GM23338 (cell line): ENCODE results near the gene PRUNE2.
A peak's percentile ranks its signal among the peaks of the same experiment; 100 is the strongest.

Experiments
- CREB1 ChIP-seq: fragments of 250-450 bp; sonication (Bioruptor Pico); IDR thresholded peaks from 2 replicates; pipeline ENCODE4 v1.5.0; 2020; ENCODE audit warnings: low read depth, mild to moderate bottlenecking, moderate library complexity
- CTCF ChIP-seq, 2 experiments: fragments of 200-600 bp in 1 of 2; sonication (generic) in 1 of 2; conservative IDR thresholded peaks; 2 replicates each; pipeline versions ENCODE4 v1.5.1 to v1.6.1; 2016 to 2017; ENCODE audit warnings: antibody characterized with exemption in 2 of 2, low read depth in 2 of 2, mild to moderate bottlenecking in 2 of 2, moderate library complexity in 1 of 2
- EZH2 ChIP-seq: fragments of 200-600 bp; sonication (generic); IDR thresholded peaks from one replicate; pipeline ENCODE4 v1.8.0; 2017; ENCODE audit warnings: antibody characterized with exemption, mild to moderate bottlenecking, low read depth; ENCODE audit not compliant: unreplicated experiment
- EZH2phosphoT487 ChIP-seq: fragments of 200-600 bp; sonication (generic); IDR thresholded peaks from one replicate; pipeline ENCODE4 v1.8.1; 2018; ENCODE audit warnings: antibody characterized with exemption; ENCODE audit not compliant: unreplicated experiment
- POLR2AphosphoS5 ChIP-seq: IDR thresholded peaks from 2 replicates; pipeline ENCODE4 v1.6.1; 2016; ENCODE audit warnings: antibody characterized with exemption, low read depth
- ZNF114 ChIP-seq: fragments of 250-450 bp; sonication (Bioruptor Pico); IDR thresholded peaks from 2 replicates; pipeline ENCODE4 v1.5.0; 2020; ENCODE audit warnings: mild to moderate bottlenecking, moderate library complexity
- TF ChIP-seq, protein P1 (sequence below): IDR thresholded peaks from one replicate; pipeline ENCODE4 v1.6.1; 2018; ENCODE audit warnings: antibody characterized with exemption; ENCODE audit not compliant: unreplicated experiment
- TF ChIP-seq, protein P2 (sequence below): fragments of 250-450 bp; sonication (Bioruptor Pico); IDR thresholded peaks from 2 replicates; pipeline ENCODE4 v1.5.0; 2020; ENCODE audit warnings: mild to moderate bottlenecking, moderate library complexity

- TF ChIP-seq EZH2, result no peak
- TF ChIP-seq CTCF (conservative IDR thresholded peaks at IDR 0.05; ENCODE audit: low read depth in 2 of 2), result no peak
- TF ChIP-seq, protein P1, sequence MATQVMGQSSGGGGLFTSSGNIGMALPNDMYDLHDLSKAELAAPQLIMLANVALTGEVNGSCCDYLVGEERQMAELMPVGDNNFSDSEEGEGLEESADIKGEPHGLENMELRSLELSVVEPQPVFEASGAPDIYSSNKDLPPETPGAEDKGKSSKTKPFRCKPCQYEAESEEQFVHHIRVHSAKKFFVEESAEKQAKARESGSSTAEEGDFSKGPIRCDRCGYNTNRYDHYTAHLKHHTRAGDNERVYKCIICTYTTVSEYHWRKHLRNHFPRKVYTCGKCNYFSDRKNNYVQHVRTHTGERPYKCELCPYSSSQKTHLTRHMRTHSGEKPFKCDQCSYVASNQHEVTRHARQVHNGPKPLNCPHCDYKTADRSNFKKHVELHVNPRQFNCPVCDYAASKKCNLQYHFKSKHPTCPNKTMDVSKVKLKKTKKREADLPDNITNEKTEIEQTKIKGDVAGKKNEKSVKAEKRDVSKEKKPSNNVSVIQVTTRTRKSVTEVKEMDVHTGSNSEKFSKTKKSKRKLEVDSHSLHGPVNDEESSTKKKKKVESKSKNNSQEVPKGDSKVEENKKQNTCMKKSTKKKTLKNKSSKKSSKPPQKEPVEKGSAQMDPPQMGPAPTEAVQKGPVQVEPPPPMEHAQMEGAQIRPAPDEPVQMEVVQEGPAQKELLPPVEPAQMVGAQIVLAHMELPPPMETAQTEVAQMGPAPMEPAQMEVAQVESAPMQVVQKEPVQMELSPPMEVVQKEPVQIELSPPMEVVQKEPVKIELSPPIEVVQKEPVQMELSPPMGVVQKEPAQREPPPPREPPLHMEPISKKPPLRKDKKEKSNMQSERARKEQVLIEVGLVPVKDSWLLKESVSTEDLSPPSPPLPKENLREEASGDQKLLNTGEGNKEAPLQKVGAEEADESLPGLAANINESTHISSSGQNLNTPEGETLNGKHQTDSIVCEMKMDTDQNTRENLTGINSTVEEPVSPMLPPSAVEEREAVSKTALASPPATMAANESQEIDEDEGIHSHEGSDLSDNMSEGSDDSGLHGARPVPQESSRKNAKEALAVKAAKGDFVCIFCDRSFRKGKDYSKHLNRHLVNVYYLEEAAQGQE, result peak; percentile 97
- TF ChIP-seq POLR2AphosphoS5, result peak; percentile 48; the same call in 1 of the 2 replicates
- TF ChIP-seq EZH2phosphoT487, result no peak
- TF ChIP-seq CREB1 (CRISPR knock-in tag), result peak; percentile 84
- no peak for TF ChIP-seq ZNF114
- TF ChIP-seq, protein P2, sequence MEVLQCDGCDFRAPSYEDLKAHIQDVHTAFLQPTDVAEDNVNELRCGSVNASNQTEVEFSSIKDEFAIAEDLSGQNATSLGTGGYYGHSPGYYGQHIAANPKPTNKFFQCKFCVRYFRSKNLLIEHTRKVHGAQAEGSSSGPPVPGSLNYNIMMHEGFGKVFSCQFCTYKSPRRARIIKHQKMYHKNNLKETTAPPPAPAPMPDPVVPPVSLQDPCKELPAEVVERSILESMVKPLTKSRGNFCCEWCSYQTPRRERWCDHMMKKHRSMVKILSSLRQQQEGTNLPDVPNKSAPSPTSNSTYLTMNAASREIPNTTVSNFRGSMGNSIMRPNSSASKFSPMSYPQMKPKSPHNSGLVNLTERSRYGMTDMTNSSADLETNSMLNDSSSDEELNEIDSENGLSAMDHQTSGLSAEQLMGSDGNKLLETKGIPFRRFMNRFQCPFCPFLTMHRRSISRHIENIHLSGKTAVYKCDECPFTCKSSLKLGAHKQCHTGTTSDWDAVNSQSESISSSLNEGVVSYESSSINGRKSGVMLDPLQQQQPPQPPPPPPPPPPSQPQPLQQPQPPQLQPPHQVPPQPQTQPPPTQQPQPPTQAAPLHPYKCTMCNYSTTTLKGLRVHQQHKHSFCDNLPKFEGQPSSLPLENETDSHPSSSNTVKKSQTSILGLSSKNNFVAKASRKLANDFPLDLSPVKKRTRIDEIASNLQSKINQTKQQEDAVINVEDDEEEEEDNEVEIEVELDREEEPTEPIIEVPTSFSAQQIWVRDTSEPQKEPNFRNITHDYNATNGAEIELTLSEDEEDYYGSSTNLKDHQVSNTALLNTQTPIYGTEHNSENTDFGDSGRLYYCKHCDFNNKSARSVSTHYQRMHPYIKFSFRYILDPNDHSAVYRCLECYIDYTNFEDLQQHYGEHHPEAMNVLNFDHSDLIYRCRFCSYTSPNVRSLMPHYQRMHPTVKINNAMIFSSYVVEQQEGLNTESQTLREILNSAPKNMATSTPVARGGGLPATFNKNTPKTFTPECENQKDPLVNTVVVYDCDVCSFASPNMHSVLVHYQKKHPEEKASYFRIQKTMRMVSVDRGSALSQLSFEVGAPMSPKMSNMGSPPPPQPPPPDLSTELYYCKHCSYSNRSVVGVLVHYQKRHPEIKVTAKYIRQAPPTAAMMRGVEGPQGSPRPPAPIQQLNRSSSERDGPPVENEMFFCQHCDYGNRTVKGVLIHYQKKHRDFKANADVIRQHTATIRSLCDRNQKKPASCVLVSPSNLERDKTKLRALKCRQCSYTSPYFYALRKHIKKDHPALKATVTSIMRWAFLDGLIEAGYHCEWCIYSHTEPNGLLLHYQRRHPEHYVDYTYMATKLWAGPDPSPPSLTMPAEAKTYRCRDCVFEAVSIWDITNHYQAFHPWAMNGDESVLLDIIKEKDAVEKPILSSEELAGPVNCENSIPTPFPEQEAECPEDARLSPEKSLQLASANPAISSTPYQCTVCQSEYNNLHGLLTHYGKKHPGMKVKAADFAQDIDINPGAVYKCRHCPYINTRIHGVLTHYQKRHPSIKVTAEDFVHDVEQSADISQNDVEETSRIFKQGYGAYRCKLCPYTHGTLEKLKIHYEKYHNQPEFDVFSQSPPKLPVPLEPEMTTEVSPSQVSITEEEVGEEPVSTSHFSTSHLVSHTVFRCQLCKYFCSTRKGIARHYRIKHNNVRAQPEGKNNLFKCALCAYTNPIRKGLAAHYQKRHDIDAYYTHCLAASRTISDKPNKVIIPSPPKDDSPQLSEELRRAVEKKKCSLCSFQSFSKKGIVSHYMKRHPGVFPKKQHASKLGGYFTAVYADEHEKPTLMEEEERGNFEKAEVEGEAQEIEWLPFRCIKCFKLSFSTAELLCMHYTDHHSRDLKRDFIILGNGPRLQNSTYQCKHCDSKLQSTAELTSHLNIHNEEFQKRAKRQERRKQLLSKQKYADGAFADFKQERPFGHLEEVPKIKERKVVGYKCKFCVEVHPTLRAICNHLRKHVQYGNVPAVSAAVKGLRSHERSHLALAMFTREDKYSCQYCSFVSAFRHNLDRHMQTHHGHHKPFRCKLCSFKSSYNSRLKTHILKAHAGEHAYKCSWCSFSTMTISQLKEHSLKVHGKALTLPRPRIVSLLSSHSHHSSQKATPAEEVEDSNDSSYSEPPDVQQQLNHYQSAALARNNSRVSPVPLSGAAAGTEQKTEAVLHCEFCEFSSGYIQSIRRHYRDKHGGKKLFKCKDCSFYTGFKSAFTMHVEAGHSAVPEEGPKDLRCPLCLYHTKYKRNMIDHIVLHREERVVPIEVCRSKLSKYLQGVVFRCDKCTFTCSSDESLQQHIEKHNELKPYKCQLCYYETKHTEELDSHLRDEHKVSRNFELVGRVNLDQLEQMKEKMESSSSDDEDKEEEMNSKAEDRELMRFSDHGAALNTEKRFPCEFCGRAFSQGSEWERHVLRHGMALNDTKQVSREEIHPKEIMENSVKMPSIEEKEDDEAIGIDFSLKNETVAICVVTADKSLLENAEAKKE (CRISPR knock-in tag), result no peak
Measured at GRCh38 chr9:76905791-76906646, at the start of gene PRUNE2.
